A549 (cell line): ENCODE data around the gene LCN15.

Experiments used
- ESRRA ChIP-seq: fragments of 150-350 bp; IDR thresholded peaks from 2 replicates; pipeline ENCODE4 v1.6.1; 2014; ENCODE audit warnings: mild to moderate bottlenecking, low read length, borderline replicate concordance
- GATA3 ChIP-seq: IDR thresholded peaks from 2 replicates; pipeline ENCODE4 v1.6.1; 2012; ENCODE audit warnings: borderline replicate concordance
- HOXA7 ChIP-seq: fragments of 250-450 bp; sonication (Bioruptor Pico); IDR thresholded peaks from 2 replicates; pipeline ENCODE4 v1.5.0; 2020; ENCODE audit warnings: mild to moderate bottlenecking, moderate library complexity
- POLR2A ChIP-seq: IDR thresholded peaks from 2 replicates; pipeline ENCODE4 v1.6.1; 2012; ENCODE audit warnings: mild to moderate bottlenecking, low read length
- TP53 ChIP-seq: fragments of 250-450 bp; sonication (Bioruptor Pico); IDR thresholded peaks from 2 replicates; pipeline ENCODE4 v1.5.0; 2021; ENCODE audit warnings: mild to moderate bottlenecking, moderate library complexity
- TF ChIP-seq, protein P1 (sequence below): fragments of >200 bp; sonication (Bioruptor Twin); formaldehyde crosslinking; IDR thresholded peaks from 3 replicates; pipeline ENCODE4 v1.5.1; 2016

DNA sequence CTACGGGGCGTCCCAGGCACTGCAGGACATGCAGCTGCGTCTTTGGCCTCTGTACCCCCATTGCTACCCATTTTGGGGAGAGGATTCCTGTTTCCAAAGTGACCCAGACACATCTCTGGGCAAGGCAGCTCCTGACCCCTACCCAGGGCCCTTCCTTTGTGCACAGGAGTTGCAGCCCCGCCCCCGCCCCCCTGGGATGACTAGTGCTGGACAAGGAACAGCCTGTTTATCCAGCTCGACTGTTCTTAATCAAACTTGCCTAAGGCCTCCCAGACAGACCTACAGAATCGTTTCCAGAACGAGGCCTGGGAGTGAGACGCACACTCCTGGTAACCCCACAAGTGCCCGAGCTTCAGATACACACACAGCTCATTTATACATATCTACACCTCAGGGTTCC lies 38.7 kb downstream of the LCN15 start:
- TF ChIP-seq POLR2A, result no peak
- TF ChIP-seq, protein P1, sequence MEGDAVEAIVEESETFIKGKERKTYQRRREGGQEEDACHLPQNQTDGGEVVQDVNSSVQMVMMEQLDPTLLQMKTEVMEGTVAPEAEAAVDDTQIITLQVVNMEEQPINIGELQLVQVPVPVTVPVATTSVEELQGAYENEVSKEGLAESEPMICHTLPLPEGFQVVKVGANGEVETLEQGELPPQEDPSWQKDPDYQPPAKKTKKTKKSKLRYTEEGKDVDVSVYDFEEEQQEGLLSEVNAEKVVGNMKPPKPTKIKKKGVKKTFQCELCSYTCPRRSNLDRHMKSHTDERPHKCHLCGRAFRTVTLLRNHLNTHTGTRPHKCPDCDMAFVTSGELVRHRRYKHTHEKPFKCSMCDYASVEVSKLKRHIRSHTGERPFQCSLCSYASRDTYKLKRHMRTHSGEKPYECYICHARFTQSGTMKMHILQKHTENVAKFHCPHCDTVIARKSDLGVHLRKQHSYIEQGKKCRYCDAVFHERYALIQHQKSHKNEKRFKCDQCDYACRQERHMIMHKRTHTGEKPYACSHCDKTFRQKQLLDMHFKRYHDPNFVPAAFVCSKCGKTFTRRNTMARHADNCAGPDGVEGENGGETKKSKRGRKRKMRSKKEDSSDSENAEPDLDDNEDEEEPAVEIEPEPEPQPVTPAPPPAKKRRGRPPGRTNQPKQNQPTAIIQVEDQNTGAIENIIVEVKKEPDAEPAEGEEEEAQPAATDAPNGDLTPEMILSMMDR, result no peak
- TF ChIP-seq HOXA7, result no peak
- no peak for TF ChIP-seq ESRRA
- no peak for TF ChIP-seq GATA3
- TF ChIP-seq TP53 (CRISPR knock-in tag), result no peak
